ENCODE results near the gene INTS2.

The INTS2 gene

DNA sequence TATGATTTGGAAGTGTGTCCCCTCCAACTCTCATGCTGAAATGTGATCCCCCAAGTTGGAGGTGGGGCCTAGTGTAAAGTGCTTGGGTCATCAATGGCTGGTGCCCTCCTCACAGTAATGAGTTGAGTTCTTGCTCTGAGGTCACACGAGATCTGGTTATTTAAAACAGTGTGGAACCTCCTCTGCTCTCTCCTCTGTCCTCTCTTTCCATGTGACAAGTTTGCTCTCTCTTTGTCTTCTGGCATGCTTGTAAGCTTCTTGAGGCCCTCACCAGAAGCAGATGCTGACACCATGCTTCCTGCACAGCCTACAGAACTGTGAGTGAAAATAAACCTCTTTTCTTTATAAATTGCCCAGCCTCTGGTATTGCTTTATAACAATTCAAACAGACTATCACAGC, 84.3 kb downstream of the INTS2 start:
- H3K79me2 ChIP-seq (ENCODE audit: insufficient read depth, low read length), result peaks cover 3% of the 10 kb centered on the region
- no peaks in the 10 kb centered on the region for H3K9me3 ChIP-seq (ENCODE audit: insufficient read depth, low read length)
- no peak overlapping the region for H3K27ac ChIP-seq (ENCODE audit: low read depth, low read length)
- TF ChIP-seq CTCF (IDR thresholded peaks at IDR 0.05; ENCODE audit: insufficient read depth, low read length, poor library complexity, severe bottlenecking) (no peak), EZH2phosphoT487 (conservative IDR thresholded peaks at IDR 0.05; ENCODE audit: low read length) (no peak)
- H2AFZ ChIP-seq (ENCODE audit: low read depth, low read length, severe bottlenecking), result no peak overlapping the region
- H3K9ac ChIP-seq (ENCODE audit: low read length), result no peak overlapping the region
- no peak overlapping the region for H3K4me2 ChIP-seq (ENCODE audit: low read depth, low read length, poor library complexity, severe bottlenecking)
- H3K27me3 ChIP-seq (ENCODE audit: low read length), result no peaks in the 10 kb centered on the region
- H3K4me3 ChIP-seq (ENCODE audit: insufficient read depth, low read length, poor library complexity, severe bottlenecking), result no peak overlapping the region
- H3K9me2 ChIP-seq (replicated peaks; ENCODE audit: insufficient read depth, low read length), result no peaks in the 10 kb centered on the region
- peaks cover 20% of the 10 kb centered on the region; the same call in 1 of the 2 replicates for H3F3A ChIP-seq (ENCODE audit: insufficient read depth)
- H4K20me1 ChIP-seq (ENCODE audit: low read depth, low read length), result 0 out of 2 replicates have a peak, but pooled peaks cover 3% of the 10 kb centered on the region
- peaks cover 50% of the 10 kb centered on the region for H3K36me3 ChIP-seq (ENCODE audit: low read length)

- Histone ChIP-seq H3K9me2 (replicated peaks; ENCODE audit: insufficient read depth, low read length) (no peaks in the 10 kb centered on the region), H3K79me2 (ENCODE audit: insufficient read depth, low read length) (no peaks in the 10 kb centered on the region; the same call in none of the 2 replicates), H4K20me1 (ENCODE audit: low read depth, low read length) (0 out of 2 replicates have a peak, but pooled peaks cover 3% of the 10 kb centered on the region), H2AFZ (ENCODE audit: low read depth, low read length, severe bottlenecking) (no peak overlapping the region), H3K27ac (ENCODE audit: low read depth, low read length) (no peak overlapping the region), H3K36me3 (ENCODE audit: low read length) (peaks cover 47% of the 10 kb centered on the region), H3K9ac (ENCODE audit: low read length) (no peak overlapping the region), H3K9me3 (ENCODE audit: insufficient read depth, low read length) (no peaks in the 10 kb centered on the region), H3K4me2 (ENCODE audit: low read depth, low read length, poor library complexity, severe bottlenecking) (no peak overlapping the region), H3K4me3 (ENCODE audit: insufficient read depth, low read length, poor library complexity, severe bottlenecking) (no peak overlapping the region), H3F3A (ENCODE audit: insufficient read depth) (peaks cover 22% of the 10 kb centered on the region), H3K27me3 (ENCODE audit: low read length) (no peaks in the 10 kb centered on the region)
- TF ChIP-seq EZH2phosphoT487 (conservative IDR thresholded peaks at IDR 0.05; ENCODE audit: low read length) (no peak), CTCF (IDR thresholded peaks at IDR 0.05; ENCODE audit: insufficient read depth, low read length, poor library complexity, severe bottlenecking) (no peak)
These were observed 84.9 kb downstream of the INTS2 start for GRCh38 chr17:61842899-61843298.

GRCh38 chr17:61839300-61839786, 88.4 kb downstream of the INTS2 start:
- H3K4me3 ChIP-seq (ENCODE audit: insufficient read depth, low read length, poor library complexity, severe bottlenecking), result no peak overlapping the region
- no peaks in the 10 kb centered on the region for H3K27me3 ChIP-seq (ENCODE audit: low read length)
- TF ChIP-seq EZH2phosphoT487 (conservative IDR thresholded peaks at IDR 0.05; ENCODE audit: low read length) (no peak), CTCF (IDR thresholded peaks at IDR 0.05; ENCODE audit: insufficient read depth, low read length, poor library complexity, severe bottlenecking) (no peak)
- H3F3A ChIP-seq (ENCODE audit: insufficient read depth), result peaks cover 26% of the 10 kb centered on the region
- peaks cover 7% of the 10 kb centered on the region for H4K20me1 ChIP-seq (ENCODE audit: low read depth, low read length)
- H3K9ac ChIP-seq (ENCODE audit: low read length), result no peak overlapping the region
- no peak overlapping the region for H3K27ac ChIP-seq (ENCODE audit: low read depth, low read length)
- no peak overlapping the region for H2AFZ ChIP-seq (ENCODE audit: low read depth, low read length, severe bottlenecking)
- H3K36me3 ChIP-seq (ENCODE audit: low read length), result peaks cover 33% of the 10 kb centered on the region
- peaks cover 4% of the 10 kb centered on the region; the same call in 1 of the 2 replicates for H3K79me2 ChIP-seq (ENCODE audit: insufficient read depth, low read length)
- no peak overlapping the region for H3K4me2 ChIP-seq (ENCODE audit: low read depth, low read length, poor library complexity, severe bottlenecking)
- no peaks in the 10 kb centered on the region for H3K9me3 ChIP-seq (ENCODE audit: insufficient read depth, low read length)
- no peaks in the 10 kb centered on the region for H3K9me2 ChIP-seq (replicated peaks; ENCODE audit: insufficient read depth, low read length)
